GM18519 (cell line): ENCODE measurements around the gene ZNF367.
A peak's percentile ranks its signal among the peaks of the same experiment; 100 is the strongest.

Source experiments
- ATAC-seq: cut with Tn5 transposase; IDR thresholded peaks from one replicate; pipeline ENCODE4 v1.9.1; 2021; ENCODE audit warnings: mild to moderate bottlenecking, moderate library complexity; ENCODE audit not compliant: unreplicated experiment, low FRiP score

ZNF367 gene

GRCh38 chr9:96437454-96437853 lies 19.3 kb upstream of the ZNF367 start:
- no peak for ATAC-seq

GRCh38 chr9:96436456-96437126 lies 18.4 kb upstream of the ZNF367 start:
- ATAC-seq = no peak

- no peak for ATAC-seq
Measured at GRCh38 chr9:96436063-96436455, 17.9 kb upstream of the ZNF367 start.

DNA sequence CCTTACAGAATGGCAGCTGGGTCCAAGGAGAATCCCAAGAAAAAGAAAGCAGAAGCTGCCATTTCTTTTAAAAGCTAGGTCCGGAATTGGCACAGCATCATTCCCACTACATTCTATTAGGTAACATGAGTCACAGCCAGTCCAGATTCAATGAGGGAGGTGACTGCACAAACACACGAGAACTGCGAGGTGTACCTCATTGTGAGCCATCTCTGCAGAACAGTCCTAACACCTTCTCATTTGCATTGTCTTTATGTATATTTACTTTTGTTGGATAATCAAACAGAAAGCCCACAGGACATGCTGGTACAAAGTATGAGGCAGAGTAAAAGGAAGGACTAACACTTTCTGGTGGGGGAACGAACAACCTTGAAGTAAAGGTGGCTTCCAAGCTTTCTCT lies 17.2 kb upstream of the ZNF367 start:
- ATAC-seq = no peak

DNA sequence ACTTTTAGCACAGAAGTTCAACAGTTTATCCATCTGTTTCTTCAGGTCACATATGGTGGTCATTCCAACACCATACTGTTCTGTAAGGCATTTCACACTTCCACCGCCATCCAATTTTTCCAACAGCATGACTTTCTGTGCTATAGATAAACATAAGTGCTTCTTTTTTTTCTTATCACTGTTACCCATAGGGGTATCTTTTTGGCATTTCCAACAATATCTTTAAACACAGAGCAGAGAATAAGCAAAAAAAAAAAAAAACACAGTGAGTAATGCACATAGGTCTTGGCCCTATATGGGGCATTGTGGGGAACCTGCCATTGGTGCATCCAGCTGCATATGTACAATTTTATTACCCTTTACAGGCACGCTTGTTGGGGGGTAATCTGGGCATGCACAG lies 12.2 kb upstream of the ZNF367 start:
- ATAC-seq = no peak

DNA sequence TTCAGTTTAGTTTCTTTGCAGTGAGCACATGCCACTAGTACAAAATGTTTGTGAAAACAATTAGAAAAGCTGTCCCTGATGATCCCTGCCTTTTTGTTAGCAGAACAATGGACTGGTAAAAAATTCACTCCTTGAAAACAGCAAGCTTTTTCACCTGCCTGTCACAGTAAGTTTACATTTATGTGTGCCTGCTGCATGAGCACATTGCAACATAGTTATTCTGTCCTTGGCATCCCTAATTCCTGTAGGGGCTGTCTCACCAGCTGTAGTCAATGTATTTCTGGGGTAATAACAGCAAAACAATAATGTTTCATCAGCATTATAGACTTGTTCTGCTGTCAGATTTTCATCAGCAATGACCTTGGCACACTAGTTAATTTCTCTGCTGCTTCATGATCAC lies 11.6 kb upstream of the ZNF367 start:
- no peak for ATAC-seq

GRCh38 chr9:96425500-96426169 lies 7.5 kb upstream of the ZNF367 start:
- no peak for ATAC-seq

GRCh38 chr9:96423985-96424336 lies 5.8 kb upstream of the ZNF367 start:
- no peak for ATAC-seq

GRCh38 chr9:96423322-96423984 lies 5.3 kb upstream of the ZNF367 start:
- ATAC-seq = no peak

DNA sequence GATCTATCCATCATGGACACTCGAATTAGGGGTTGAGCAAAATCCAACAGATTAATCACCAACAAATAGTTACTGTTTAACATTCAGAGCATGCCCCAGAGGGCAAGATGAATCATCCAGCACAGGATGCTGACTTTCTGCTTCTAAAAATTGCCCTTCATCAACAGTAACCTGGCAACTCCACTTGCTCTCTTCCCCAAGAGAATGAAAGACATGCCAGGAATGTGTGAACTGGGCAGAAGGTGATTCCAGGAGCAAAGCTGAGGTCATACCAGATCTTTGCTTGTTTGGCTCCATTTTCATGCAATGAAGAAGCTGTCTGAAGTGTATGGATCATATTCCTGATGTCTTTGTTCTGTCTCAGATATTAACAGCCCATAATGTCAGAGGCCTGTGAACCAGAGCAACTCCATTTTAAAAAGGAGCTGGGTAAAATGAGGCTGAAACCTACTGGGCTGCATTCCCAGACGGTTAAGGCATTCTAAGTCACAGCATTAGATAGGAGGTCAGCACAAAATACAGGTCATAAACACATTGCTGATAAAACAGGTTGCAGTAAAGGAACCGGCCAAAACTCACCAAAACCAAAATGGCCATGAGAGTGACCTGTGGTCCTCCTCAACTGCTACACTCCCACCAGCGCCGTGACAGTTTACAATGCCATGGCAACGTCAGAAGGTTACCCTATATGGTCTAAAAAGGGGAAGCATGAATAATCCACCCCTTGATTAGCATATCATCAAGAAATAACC lies 2.5 kb upstream of the ZNF367 start:
- ATAC-seq = no peak

DNA sequence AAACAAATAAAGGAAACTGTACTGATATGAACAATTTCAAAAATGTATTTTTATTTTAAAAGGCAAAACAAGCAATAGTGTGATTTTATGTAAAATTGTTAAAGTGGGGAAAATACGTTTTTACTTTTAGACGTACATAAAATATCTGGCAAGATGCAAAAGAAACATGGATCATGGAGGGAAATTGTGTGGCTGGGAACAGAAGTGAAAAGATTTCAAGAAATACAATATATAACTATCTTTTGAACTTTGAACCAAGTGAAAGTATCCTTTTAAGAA lies 1.5 kb upstream of the ZNF367 start:
- ATAC-seq = no peak

- peak; percentile 18 for ATAC-seq
Measured at GRCh38 chr9:96418920-96419690, 935 bp upstream of the ZNF367 start.

DNA sequence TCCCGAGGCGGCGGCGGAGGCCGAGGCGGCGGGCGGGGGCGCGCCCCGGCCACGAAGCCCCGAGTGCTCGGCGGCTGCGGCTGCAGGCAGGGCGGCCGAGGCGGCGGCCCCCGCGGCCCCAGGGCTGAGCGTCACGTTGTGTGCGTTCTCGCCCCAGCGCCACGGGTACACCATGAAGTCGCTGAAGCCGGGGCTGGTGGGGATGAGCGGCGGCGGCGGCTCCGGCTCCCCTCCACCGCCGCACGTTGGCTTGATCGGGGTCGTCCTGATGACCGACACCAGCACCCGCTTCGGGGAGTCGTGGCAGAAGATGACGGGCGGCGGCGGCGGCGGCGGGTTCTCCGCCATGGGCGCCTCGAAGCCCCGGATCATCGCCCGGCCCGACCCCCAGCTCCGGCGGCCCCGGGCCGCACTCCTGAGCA lies 498 bp downstream of the ZNF367 start:
- ATAC-seq = no peak

GRCh38 chr9:96417051-96417586 lies 1.1 kb downstream of the ZNF367 start:
- no peak for ATAC-seq

GRCh38 chr9:96413302-96414221 lies 4.6 kb downstream of the ZNF367 start:
- ATAC-seq = no peak

DNA sequence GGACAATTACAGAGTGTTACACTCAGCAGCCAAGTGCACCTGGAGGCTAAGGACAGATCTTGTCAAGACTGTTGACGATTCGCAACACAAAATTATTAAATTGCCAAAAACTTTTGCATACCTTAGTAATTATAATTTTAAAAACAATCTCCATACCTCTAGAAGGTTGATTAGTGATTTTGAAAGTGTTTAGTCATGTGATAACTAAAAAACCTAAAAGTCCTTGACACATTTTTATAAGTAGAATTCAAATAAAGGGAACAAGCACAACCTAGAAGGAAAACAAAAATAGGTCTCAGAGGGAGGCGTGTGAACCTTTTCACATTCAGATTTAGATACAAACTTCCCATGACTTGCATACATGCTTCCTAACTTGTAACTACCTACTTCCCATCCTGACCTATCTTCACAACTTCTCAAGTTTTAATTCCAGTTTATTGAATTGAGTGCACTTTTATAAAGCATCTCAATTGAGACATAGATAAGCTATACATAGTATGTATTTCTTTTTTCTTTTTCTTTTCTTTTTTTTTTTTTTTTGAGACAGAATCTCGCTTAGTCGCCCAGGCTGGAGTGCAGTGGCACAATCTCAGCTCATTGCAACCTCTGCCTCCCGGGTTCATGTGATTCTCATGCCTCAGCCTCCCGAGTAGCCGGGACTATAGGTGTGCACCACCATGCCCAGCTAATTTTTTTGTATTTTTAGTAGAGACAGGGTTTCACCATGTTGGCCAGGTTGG lies 5.8 kb downstream of the ZNF367 start:
- ATAC-seq = no peak

- ATAC-seq = no peak
Measured at GRCh38 chr9:96411129-96411838, 6.9 kb downstream of the ZNF367 start.
